ENCODE data around the gene VWCE.

VWCE gene

DNA sequence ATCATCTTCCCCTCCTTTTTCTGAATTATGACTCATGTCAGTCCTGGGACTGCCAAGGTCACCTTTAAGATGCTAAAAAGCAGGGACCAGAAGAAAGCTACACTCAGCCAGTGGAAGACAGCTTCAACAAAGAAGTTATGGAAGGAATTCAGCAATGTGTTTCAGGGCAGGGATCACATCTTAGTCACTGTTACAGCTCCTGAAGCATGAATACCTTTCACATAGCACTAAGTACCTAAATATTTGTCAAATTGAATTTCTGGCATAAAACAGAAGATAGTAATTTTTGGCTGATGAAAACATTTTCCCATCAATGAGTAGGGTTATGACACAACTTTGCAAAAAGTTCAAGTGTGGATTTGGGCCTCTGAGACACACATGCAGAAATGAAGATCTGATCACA is 32.6 kb upstream of the VWCE start:
- Histone ChIP-seq H3K27me3 (ENCODE audit: control insufficient read depth, insufficient read depth, low read length, poor library complexity, severe bottlenecking) (no peaks in the 10 kb centered on the region), H3K4me1 (ENCODE audit: control insufficient read depth, insufficient read depth, low read length) (peaks cover 9% of the 10 kb centered on the region), H3K9me3 (ENCODE audit: control insufficient read depth, low read length) (no peaks in the 10 kb centered on the region), H3K27ac (ENCODE audit: insufficient read depth, low read depth, low read length, poor library complexity, severe bottlenecking) (no peak overlapping the region), H3K4me3 (ENCODE audit: insufficient read depth, low read depth, low read length) (no peak overlapping the region), H3K36me3 (ENCODE audit: control insufficient read depth, insufficient read depth, low read length) (peaks cover 37% of the 10 kb centered on the region)

DNA sequence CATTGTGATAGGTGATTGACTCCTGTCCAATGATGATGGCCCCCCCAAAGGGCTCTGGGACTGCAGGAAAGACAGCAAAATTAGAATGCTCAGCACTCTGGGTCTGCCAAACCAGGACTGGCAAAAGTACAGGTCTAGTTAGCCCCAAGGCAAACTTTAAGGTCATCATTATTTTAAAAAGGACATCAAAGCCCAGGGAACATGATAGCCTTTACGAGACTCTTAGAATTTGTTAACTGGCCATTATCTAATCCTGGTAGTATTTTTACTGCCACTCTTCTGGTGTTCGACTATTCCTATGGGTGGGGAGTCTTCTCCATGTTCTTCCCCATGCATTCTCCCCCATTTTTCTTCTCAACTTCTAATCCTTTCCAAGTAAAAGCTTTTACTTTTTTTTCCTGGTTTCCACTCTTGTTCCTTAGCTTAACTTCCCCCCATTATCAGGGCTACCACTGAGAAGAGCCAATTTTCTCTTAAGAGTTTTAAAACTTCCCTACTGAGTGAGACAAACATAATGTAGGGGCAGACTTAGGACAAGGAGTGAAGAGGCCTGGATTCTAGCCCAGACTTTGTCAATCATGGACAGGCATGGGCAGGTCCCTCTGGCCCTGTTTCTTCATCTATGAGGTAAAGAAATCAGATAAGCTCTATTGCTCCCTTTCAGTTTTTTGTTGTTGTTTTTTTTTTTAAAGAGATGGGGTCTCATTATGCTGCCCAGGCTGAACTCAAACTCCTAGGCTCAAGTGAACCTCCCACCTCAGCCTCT is 30.7 kb upstream of the VWCE start:
- no peak overlapping the region for H3K27ac ChIP-seq (ENCODE audit: insufficient read depth, low read depth, low read length, poor library complexity, severe bottlenecking)
- H3K27me3 ChIP-seq (ENCODE audit: control insufficient read depth, insufficient read depth, low read length, poor library complexity, severe bottlenecking) = no peaks in the 10 kb centered on the region
- 92 to 95% methylated on average over 2 of the region's 2 CpGs for whole genome bisulfite sequencing, 2 experiments
- no peak overlapping the region for H3K4me3 ChIP-seq (ENCODE audit: insufficient read depth, low read depth, low read length)
- H3K4me1 ChIP-seq (ENCODE audit: control insufficient read depth, insufficient read depth, low read length) = no peaks in the 10 kb centered on the region
- peaks cover 51% of the 10 kb centered on the region for H3K36me3 ChIP-seq (ENCODE audit: control insufficient read depth, insufficient read depth, low read length)
- no peaks in the 10 kb centered on the region for H3K9me3 ChIP-seq (ENCODE audit: control insufficient read depth, low read length)

DNA sequence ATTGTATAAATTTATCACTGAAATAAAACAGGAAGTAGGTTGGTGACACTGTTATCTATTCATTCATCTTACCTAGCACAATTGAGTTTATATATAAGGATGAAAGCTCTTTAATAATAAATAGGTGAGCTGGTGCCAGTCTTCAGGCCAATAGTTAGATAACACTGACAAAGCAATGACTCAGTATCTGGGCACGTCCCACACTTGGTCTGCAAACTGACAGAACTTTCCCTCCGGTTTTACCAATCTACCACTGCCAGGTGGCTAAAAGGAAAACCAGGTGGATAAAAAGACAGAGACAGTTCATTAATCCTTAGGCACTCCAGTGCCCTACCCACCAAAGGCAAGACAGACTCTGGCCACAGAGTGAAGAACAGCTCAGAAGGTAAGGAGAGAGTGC is 20.1 kb upstream of the VWCE start:
- Histone ChIP-seq H3K9me3 (ENCODE audit: control insufficient read depth, low read length) (no peaks in the 10 kb centered on the region), H3K36me3 (ENCODE audit: control insufficient read depth, insufficient read depth, low read length) (peaks cover 71% of the 10 kb centered on the region), H3K27ac (ENCODE audit: insufficient read depth, low read depth, low read length, poor library complexity, severe bottlenecking) (no peak overlapping the region), H3K4me1 (ENCODE audit: control insufficient read depth, insufficient read depth, low read length) (no peaks in the 10 kb centered on the region), H3K27me3 (ENCODE audit: control insufficient read depth, insufficient read depth, low read length, poor library complexity, severe bottlenecking) (no peaks in the 10 kb centered on the region), H3K4me3 (ENCODE audit: insufficient read depth, low read depth, low read length) (no peak overlapping the region)
- 96 to 100% methylated on average over 2 of the region's 2 CpGs for WGBS, 2 experiments

DNA sequence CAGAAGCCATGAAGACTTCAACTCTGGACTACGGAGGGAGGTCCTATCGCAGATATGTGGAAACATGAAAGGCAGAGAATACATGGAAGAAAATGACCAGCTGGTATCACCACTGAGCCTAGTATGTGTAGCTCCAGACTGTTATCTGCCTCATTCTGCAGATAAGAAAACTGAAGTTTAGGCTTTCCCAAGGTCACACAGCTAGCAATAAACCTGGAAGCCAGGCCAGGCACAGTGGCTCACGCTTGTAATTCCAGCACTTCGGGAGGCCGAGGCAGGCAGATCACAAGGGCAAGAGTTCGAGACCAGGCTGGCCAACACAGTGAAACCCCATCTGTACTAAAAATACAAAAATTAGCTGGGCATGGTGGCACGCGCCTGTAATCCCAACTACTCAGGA is 15.6 kb upstream of the VWCE start:
- H3K27ac ChIP-seq (ENCODE audit: insufficient read depth, low read depth, low read length, poor library complexity, severe bottlenecking) = no peak overlapping the region
- H3K36me3 ChIP-seq (ENCODE audit: control insufficient read depth, insufficient read depth, low read length) = peaks cover 82% of the 10 kb centered on the region
- no peaks in the 10 kb centered on the region for H3K27me3 ChIP-seq (ENCODE audit: control insufficient read depth, insufficient read depth, low read length, poor library complexity, severe bottlenecking)
- WGBS, 2 experiments = 92 to 95% methylated on average over 8 of the region's 8 CpGs
- no peak overlapping the region for H3K4me3 ChIP-seq (ENCODE audit: insufficient read depth, low read depth, low read length)
- H3K9me3 ChIP-seq (ENCODE audit: control insufficient read depth, low read length) = no peaks in the 10 kb centered on the region
- H3K4me1 ChIP-seq (ENCODE audit: control insufficient read depth, insufficient read depth, low read length) = no peaks in the 10 kb centered on the region

DNA sequence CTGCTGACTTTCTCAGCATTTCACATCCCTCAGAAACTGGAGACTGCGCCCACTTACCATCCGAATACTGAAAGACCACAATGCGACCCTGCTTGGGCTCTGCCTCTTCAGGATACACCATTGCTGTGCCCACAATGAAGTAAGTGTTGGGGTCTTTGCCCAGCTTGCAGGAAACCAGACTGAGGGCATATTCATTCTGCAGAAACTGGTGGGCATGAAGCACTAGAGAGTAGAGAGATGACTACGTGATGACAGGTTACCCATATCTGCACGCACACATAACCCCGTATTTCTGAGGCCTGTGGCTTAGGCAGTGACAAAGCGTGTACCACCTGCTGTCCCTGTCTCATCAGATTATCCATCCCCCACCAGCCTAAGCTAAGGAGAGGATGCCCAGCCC is 14.6 kb upstream of the VWCE start:
- Histone ChIP-seq H3K27ac (ENCODE audit: insufficient read depth, low read depth, low read length, poor library complexity, severe bottlenecking) (no peak overlapping the region), H3K36me3 (ENCODE audit: control insufficient read depth, insufficient read depth, low read length) (peaks cover 76% of the 10 kb centered on the region), H3K4me3 (ENCODE audit: insufficient read depth, low read depth, low read length) (no peak overlapping the region), H3K9me3 (ENCODE audit: control insufficient read depth, low read length) (no peaks in the 10 kb centered on the region), H3K27me3 (ENCODE audit: control insufficient read depth, insufficient read depth, low read length, poor library complexity, severe bottlenecking) (no peaks in the 10 kb centered on the region), H3K4me1 (ENCODE audit: control insufficient read depth, insufficient read depth, low read length) (no peaks in the 10 kb centered on the region)
- 93 to 96% methylated on average over 7 of the region's 7 CpGs for WGBS, 2 experiments

DNA sequence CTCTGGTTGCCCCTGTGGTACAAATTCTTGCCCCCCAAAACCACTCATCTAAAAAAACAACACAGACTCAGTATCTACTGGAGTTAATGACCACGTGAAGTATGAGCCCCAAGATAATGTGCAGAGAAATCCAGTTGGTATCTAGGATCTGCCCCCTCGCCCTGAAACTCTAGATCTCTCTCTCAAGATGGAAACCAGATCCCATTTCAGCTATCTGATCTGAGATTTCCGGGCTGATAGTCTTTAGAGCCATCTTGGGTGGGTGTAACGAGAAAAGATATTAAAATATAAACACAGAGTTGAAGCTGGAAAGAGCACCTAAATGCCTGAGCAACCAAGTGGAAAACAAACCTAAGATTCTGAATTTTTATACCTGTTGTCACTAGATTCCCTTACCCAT is 14.0 kb upstream of the VWCE start:
- Histone ChIP-seq H3K4me3 (ENCODE audit: insufficient read depth, low read depth, low read length) (no peak overlapping the region), H3K36me3 (ENCODE audit: control insufficient read depth, insufficient read depth, low read length) (peaks cover 73% of the 10 kb centered on the region), H3K4me1 (ENCODE audit: control insufficient read depth, insufficient read depth, low read length) (no peaks in the 10 kb centered on the region), H3K27ac (ENCODE audit: insufficient read depth, low read depth, low read length, poor library complexity, severe bottlenecking) (no peak overlapping the region), H3K27me3 (ENCODE audit: control insufficient read depth, insufficient read depth, low read length, poor library complexity, severe bottlenecking) (no peaks in the 10 kb centered on the region), H3K9me3 (ENCODE audit: control insufficient read depth, low read length) (no peaks in the 10 kb centered on the region)
- WGBS, 2 experiments = 93 to 95% methylated on average over 4 of the region's 4 CpGs

DNA sequence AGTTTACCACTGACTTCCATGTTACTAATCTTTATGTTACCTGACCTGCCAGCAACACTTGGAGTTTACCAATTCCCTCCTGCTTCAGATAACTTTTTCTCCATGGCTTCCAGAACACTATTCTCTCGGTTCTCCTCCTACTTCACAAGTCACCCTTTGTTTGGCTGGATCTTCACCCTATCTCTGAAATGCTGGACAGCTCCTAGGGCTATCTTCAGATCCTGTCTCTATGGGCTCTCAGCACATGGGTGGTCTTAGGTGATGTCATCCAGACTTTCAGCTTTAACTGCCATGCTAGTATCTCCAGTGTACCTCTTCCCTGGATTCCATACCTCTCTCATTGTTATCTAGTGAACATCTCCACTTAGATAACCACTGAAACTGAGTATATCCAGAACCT is 12.2 kb upstream of the VWCE start:
- Histone ChIP-seq H3K27me3 (ENCODE audit: control insufficient read depth, insufficient read depth, low read length, poor library complexity, severe bottlenecking) (no peaks in the 10 kb centered on the region), H3K9me3 (ENCODE audit: control insufficient read depth, low read length) (no peaks in the 10 kb centered on the region), H3K4me1 (ENCODE audit: control insufficient read depth, insufficient read depth, low read length) (no peaks in the 10 kb centered on the region), H3K27ac (ENCODE audit: insufficient read depth, low read depth, low read length, poor library complexity, severe bottlenecking) (no peak overlapping the region), H3K36me3 (ENCODE audit: control insufficient read depth, insufficient read depth, low read length) (peaks cover 76% of the 10 kb centered on the region), H3K4me3 (ENCODE audit: insufficient read depth, low read depth, low read length) (no peak overlapping the region)
- WGBS, 2 experiments = 86 to 91% methylated on average over 1 of the region's 1 CpG

DNA sequence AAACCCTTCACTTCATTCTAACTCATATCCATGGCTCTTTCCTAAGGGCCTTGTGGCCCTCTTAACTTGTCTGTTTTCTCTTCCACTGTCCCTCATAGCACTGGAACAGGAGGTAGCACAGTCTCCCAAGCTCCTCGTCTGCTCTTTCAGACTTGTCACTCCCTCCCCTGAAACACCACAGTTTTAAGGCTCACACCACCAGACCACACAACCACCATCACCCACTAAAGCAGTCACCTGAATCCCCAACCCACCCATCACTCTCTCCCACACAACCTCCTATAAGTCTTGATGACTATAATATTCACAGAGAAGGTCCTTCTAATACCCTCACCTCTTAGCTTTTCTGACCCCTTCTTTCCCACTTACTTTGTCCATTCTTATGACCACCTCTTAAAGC is 11.1 kb upstream of the VWCE start:
- Histone ChIP-seq H3K27ac (ENCODE audit: insufficient read depth, low read depth, low read length, poor library complexity, severe bottlenecking) (no peak overlapping the region), H3K9me3 (ENCODE audit: control insufficient read depth, low read length) (no peaks in the 10 kb centered on the region), H3K27me3 (ENCODE audit: control insufficient read depth, insufficient read depth, low read length, poor library complexity, severe bottlenecking) (no peaks in the 10 kb centered on the region), H3K4me1 (ENCODE audit: control insufficient read depth, insufficient read depth, low read length) (no peaks in the 10 kb centered on the region), H3K4me3 (ENCODE audit: insufficient read depth, low read depth, low read length) (no peak overlapping the region), H3K36me3 (ENCODE audit: control insufficient read depth, insufficient read depth, low read length) (peaks cover 75% of the 10 kb centered on the region)
- 83 to 92% methylated on average over 1 of the region's 1 CpG for WGBS, 2 experiments

DNA sequence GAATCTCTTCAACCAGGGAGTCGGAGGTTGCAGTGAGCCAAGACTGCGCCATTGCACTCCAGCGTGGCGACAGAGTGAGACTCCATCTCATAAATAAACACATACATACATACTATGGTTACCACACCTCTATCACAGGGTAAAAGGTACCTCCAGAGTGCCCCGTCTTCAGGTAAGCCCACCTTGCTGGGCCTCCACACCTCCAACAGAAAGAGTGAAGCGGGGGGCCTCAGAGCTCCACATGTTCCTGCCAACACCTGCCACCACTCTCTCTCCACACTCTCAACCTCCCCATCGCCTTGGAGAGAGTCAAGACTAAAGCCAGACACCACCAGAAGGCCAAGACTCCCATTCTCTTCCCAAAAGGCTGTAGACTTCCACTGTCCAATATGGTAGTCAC is 10.3 kb upstream of the VWCE start:
- H3K4me3 ChIP-seq (ENCODE audit: insufficient read depth, low read depth, low read length) = no peak overlapping the region
- no peaks in the 10 kb centered on the region for H3K9me3 ChIP-seq (ENCODE audit: control insufficient read depth, low read length)
- no peaks in the 10 kb centered on the region for H3K27me3 ChIP-seq (ENCODE audit: control insufficient read depth, insufficient read depth, low read length, poor library complexity, severe bottlenecking)
- H3K4me1 ChIP-seq (ENCODE audit: control insufficient read depth, insufficient read depth, low read length) = no peaks in the 10 kb centered on the region
- peaks cover 75% of the 10 kb centered on the region for H3K36me3 ChIP-seq (ENCODE audit: control insufficient read depth, insufficient read depth, low read length)
- 95 to 96% methylated on average over 7 of the region's 7 CpGs for WGBS, 2 experiments
- H3K27ac ChIP-seq (ENCODE audit: insufficient read depth, low read depth, low read length, poor library complexity, severe bottlenecking) = no peak overlapping the region

DNA sequence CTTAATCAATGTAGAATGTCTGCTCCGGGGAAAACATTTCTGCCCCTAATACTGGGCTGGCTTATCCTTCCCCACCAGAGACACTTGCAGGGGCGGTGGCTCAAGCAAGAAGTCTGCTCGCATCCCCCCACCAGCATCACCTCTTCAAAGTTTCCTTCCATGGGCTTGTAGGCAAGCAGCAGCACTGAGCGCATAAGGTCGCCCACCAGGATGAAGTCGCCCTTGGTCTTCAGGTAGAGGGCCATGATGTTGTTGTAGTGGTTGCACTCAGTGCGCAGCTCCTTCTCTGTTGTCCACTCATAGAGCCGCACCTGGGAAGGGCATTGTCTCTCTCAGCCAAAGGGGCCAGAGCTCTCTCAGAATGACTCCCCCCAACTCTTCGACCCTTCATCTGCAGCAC is 8.6 kb upstream of the VWCE start:
- no peaks in the 10 kb centered on the region for H3K27me3 ChIP-seq (ENCODE audit: control insufficient read depth, insufficient read depth, low read length, poor library complexity, severe bottlenecking)
- peaks cover 70% of the 10 kb centered on the region for H3K36me3 ChIP-seq (ENCODE audit: control insufficient read depth, insufficient read depth, low read length)
- H3K27ac ChIP-seq (ENCODE audit: insufficient read depth, low read depth, low read length, poor library complexity, severe bottlenecking) = no peak overlapping the region
- no peaks in the 10 kb centered on the region for H3K4me1 ChIP-seq (ENCODE audit: control insufficient read depth, insufficient read depth, low read length)
- no peak overlapping the region for H3K4me3 ChIP-seq (ENCODE audit: insufficient read depth, low read depth, low read length)
- 96 to 97% methylated on average over 9 of the region's 9 CpGs for WGBS, 2 experiments
- no peaks in the 10 kb centered on the region for H3K9me3 ChIP-seq (ENCODE audit: control insufficient read depth, low read length)

DNA sequence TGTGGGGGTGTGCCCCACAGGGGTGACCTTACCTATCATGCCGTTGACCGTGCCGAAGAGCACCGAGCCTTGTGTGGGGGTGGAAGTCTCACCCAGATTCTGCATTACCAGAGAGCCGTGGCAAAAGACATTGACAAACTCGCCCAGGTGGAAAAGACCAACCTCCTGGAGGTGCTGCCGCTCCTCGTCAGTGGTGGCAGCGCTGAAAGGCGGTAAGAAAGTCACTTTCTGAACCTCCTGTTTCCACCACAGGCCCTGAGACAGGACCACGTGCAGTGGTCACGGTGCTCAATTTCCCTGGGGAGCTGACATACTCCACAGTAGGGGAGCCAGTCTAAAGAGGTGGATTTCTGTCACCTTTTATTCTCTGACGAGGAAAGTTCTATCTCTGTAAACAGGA is 7.4 kb upstream of the VWCE start:
- Histone ChIP-seq H3K4me1 (ENCODE audit: control insufficient read depth, insufficient read depth, low read length) (no peaks in the 10 kb centered on the region), H3K27ac (ENCODE audit: insufficient read depth, low read depth, low read length, poor library complexity, severe bottlenecking) (no peak overlapping the region), H3K9me3 (ENCODE audit: control insufficient read depth, low read length) (no peaks in the 10 kb centered on the region), H3K27me3 (ENCODE audit: control insufficient read depth, insufficient read depth, low read length, poor library complexity, severe bottlenecking) (no peaks in the 10 kb centered on the region), H3K4me3 (ENCODE audit: insufficient read depth, low read depth, low read length) (no peak overlapping the region), H3K36me3 (ENCODE audit: control insufficient read depth, insufficient read depth, low read length) (peaks cover 58% of the 10 kb centered on the region)
- WGBS, 2 experiments = 95 to 96% methylated on average over 13 of the region's 13 CpGs

Data from ectodermal cell (in vitro differentiated cells).